ENCODE measurements around the gene GNA14. TPM values are rescaled to one million over a fixed set of nuclear protein-coding genes. Genes with fewer than 3 reads are reported as not detected.

Gene GNA14
- total and polyA plus RNA-seq, 2 donors (not counting 3 experiments of a cell fraction or from before 2014, with no cell fraction given) = 2.1 to 3.3 TPM

DNA sequence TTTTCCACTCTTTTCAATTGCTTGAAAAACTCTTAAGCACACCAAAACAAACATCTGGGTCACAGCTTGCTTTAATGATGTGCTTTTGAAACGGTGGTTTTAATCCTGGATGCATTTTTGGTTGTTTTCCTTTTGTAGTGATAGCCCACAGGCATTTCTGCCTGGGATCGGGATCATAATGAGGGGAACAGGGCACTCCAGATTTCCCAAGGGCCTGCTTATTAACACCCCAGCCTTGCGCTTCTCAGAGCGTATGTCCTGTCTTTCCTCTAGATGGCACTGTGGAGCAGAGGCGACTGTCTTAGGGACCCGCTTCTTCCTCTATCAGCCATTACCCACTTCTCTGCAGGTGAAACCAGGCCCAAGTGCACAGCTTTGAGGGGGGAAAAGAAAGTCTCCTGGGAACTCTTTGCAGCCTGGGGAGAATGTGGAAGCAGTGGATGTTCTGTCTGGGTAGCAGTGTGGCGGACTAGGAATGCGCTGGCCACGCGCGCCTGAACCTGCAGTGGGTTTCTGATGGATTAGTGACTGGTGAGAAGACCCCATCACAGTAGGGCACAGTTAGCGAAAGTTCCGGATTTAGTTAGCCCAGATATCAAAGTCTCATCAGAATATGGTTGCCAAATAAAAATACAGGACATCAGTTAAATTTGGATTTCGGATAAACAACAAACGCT is 190.1 kb downstream of the GNA14 start:
- Histone ChIP-seq H3K4me1 (ENCODE audit: control insufficient read depth, extremely low read depth, insufficient read depth, low read length) (no peaks in the 10 kb centered on the region), H2AFZ (ENCODE audit: low read depth, low read length) (no peak overlapping the region), H3K4me3 (replicated peaks in 1 of 3; ENCODE audit: insufficient read depth in 1 of 3, low read depth in 1 of 3, low read length in 3 of 3) (no peak overlapping the region), H3K79me2 (ENCODE audit: control insufficient read depth, insufficient read depth, low read length) (no peaks in the 10 kb centered on the region), H3K9me1 (replicated peaks; ENCODE audit: control insufficient read depth, extremely low read depth, insufficient read depth, low read length) (no peaks in the 10 kb centered on the region), H3K9me3 (replicated peaks; ENCODE audit: control insufficient read depth, insufficient read depth, low read length) (no peaks in the 10 kb centered on the region), H3K9ac (replicated peaks; ENCODE audit: extremely low read depth, insufficient read depth, low read length) (no peak overlapping the region), H4K20me1 (replicated peaks; ENCODE audit: control insufficient read depth, extremely low read depth, insufficient read depth, low read length) (no peaks in the 10 kb centered on the region), H3K4me2 (ENCODE audit: insufficient read depth, low read length) (no peak overlapping the region), H3K27ac (ENCODE audit: insufficient read depth, low read depth, low read length) (no peak overlapping the region), H3K36me3 (ENCODE audit: control insufficient read depth in 2 of 2, extremely low read depth in 1 of 2, insufficient read depth in 2 of 2, low read length in 2 of 2) (no peaks in the 10 kb centered on the region), H3K27me3 (ENCODE audit: control insufficient read depth in 2 of 2, insufficient read depth in 2 of 2, low read length in 2 of 2) (no peaks in the 10 kb centered on the region)
- FAIRE-seq (peak; percentile 96), DNase-seq (ENCODE audit: low read depth, low spot score) (peak; percentile 63)
- intact Hi-C loops (cut with micrococcal nuclease) (loop anchor here (1.0 to 10.0 kb wide), 12 partner anchors 25 to 757 kb away; no protein-coding TSS in a partner anchor), dilution Hi-C loops (cut with MboI; ENCODE audit: extremely low pct_ligation_motif_present, low sequenced_read_pairs) (no loop called here)
- ChIA-PET CTCF (interaction anchor here (0.6 to 9.4 kb wide), 40 partner anchors 9 to 663 kb away, joined by 3 to 214 read pairs (median 5); partner anchors contain the start of gene GNA14), POLR2A (no interaction called here)
- no peak for TF ChIP-seq FOS (IDR thresholded peaks at IDR 0.05; ENCODE audit: borderline replicate concordance, insufficient read depth, low read length)
- peak; percentile 79 to 88 for TF ChIP-seq CTCF (IDR thresholded peaks at IDR 0.05; ENCODE audit: extremely low read depth in 1 of 2, insufficient read depth in 1 of 2, low read depth in 1 of 2, low read length in 2 of 2)
- BruUV-seq (replicated peaks) = no TSS peak

GRCh38 chr9:77456829-77457437 is 191.2 kb downstream of the GNA14 start:
- Histone ChIP-seq H3K9ac (replicated peaks; ENCODE audit: extremely low read depth, insufficient read depth, low read length) (no peak overlapping the region), H3K36me3 (ENCODE audit: control insufficient read depth in 2 of 2, extremely low read depth in 1 of 2, insufficient read depth in 2 of 2, low read length in 2 of 2) (no peaks in the 10 kb centered on the region), H3K79me2 (ENCODE audit: control insufficient read depth, insufficient read depth, low read length) (no peaks in the 10 kb centered on the region), H3K4me1 (ENCODE audit: control insufficient read depth, extremely low read depth, insufficient read depth, low read length) (no peaks in the 10 kb centered on the region), H4K20me1 (replicated peaks; ENCODE audit: control insufficient read depth, extremely low read depth, insufficient read depth, low read length) (no peaks in the 10 kb centered on the region), H3K9me1 (replicated peaks; ENCODE audit: control insufficient read depth, extremely low read depth, insufficient read depth, low read length) (no peaks in the 10 kb centered on the region), H3K27me3 (ENCODE audit: control insufficient read depth in 2 of 2, insufficient read depth in 2 of 2, low read length in 2 of 2) (no peaks in the 10 kb centered on the region), H3K4me2 (ENCODE audit: insufficient read depth, low read length) (no peak overlapping the region), H3K9me3 (replicated peaks; ENCODE audit: control insufficient read depth, insufficient read depth, low read length) (no peaks in the 10 kb centered on the region), H3K27ac (ENCODE audit: insufficient read depth, low read depth, low read length) (no peak overlapping the region), H2AFZ (ENCODE audit: low read depth, low read length) (no peak overlapping the region), H3K4me3 (replicated peaks in 1 of 3; ENCODE audit: insufficient read depth in 1 of 3, low read depth in 1 of 3, low read length in 3 of 3) (no peak overlapping the region)
- DNase-seq (ENCODE audit: low read depth, low spot score) = peak; percentile 93
- CTCF ChIA-PET = interaction anchor here (0.7 to 9.4 kb wide), 46 partner anchors 10 to 675 kb away, joined by 3 to 214 read pairs (median 4); partner anchors contain the start of gene GNA14
- no TSS peak for BruUV-seq (replicated peaks)
- TF ChIP-seq CTCF (IDR thresholded peaks at IDR 0.05; ENCODE audit: extremely low read depth in 1 of 2, insufficient read depth in 1 of 2, low read depth in 1 of 2, low read length in 2 of 2) = peak; percentile 81 to 90
- TF ChIP-seq JUN (IDR thresholded peaks at IDR 0.05; ENCODE audit: borderline replicate concordance, insufficient read depth, insufficient read length, low read depth) = peak; percentile 64
- peak; percentile 65 for TF ChIP-seq FOS (IDR thresholded peaks at IDR 0.05; ENCODE audit: borderline replicate concordance, insufficient read depth, low read length)
- no peak for TF ChIP-seq POLR2A (IDR thresholded peaks at IDR 0.05; ENCODE audit: low read depth, low read length)
- dilution Hi-C loops (cut with MboI; ENCODE audit: extremely low pct_ligation_motif_present, low sequenced_read_pairs) = no loop called here
- FAIRE-seq = peak; percentile 88
- intact Hi-C loops (cut with micrococcal nuclease) = loop anchor here (2.0 to 10.0 kb wide), 7 partner anchors 24 to 758 kb away; no protein-coding TSS in a partner anchor
- POLR2A ChIA-PET = interaction anchor here (0.6 kb wide), 1 partner anchor 27 kb away, joined by 8 read pairs; no protein-coding TSS in a partner anchor
